HG03025 (cell line): ENCODE measurements around the gene CCNA1.

Source experiments
- ATAC-seq: cut with Tn5 transposase; IDR thresholded peaks from one replicate; pipeline ENCODE4 v1.9.1; 2021; ENCODE audit warnings: mild to moderate bottlenecking, moderate library complexity; ENCODE audit not compliant: unreplicated experiment, low FRiP score

The CCNA1 gene

DNA sequence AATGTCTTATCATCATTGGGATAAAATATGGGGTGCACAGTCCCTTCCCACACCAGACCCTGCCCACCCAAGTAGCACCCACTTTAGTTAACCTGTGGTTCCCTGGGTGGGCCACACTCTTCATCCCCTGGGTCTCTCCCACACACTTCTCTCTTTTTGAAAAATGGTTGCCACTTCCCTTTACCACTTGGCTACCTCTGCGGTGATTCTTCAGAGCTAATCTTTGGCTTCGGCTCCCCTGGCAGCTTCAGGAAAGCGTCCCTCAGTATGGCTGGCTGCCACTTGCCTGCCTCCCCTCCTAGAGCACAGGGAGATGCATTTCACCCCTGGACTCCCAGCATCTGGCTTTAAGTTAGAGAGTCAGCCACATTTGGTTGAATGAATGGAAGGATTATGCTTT is 18.2 kb downstream of the CCNA1 start:
- no peak for ATAC-seq

DNA sequence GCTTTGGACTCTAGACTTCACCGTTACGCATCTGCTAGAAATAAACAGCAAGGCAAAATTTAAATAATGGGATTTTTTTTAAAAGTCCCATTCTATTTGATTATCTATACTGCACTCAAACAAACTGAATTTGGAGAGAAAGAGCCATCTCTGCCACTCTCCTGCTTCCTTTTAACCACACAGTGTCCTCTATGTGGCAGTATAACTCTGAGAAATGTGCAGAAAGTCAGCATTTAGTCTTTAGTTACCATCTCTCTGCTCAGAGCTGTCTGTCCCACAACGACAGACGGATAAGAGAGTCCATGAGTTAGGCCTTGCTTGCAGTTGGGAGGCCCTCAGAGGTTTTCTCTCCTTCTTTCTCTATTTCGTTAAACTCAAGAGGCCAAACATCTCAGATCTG is 21.2 kb downstream of the CCNA1 start:
- no peak for ATAC-seq

DNA sequence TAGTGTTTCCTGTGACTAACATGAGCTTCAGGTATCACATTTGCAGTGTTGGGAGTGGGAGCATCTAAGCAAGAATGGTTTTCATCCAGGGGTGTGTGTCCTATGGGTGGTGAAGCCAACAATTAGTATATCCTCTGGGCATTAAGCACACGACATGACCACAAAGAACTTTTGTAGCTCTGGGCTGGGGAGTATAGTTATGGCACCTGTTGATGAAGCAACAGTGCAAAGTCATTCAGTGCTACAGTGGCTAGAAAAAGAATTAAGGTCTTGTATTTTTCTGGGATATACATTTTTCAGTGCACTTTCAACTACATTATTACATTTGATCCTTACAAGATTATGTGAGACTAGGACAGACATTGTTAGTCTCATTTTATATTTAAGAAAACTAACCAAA is 21.8 kb downstream of the CCNA1 start:
- no peak for ATAC-seq

DNA sequence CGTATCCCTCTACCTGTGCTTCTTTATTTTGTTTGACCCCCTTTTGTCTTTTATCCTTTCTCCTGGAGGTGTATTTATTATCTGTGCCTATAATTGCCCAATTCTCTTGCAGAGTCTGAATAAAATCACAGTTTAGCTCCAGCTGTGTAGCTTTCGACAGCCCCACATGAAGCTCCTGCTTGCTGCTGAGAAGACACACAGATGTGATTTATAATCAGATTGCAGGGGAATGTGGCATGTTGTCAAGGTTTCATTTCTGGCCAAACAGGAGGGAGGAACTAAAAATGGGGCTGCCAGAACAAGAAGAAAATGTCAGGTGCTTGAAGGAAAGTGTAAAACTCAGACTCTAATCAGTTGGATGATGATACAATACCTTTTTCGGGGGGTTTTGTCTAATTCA is 22.7 kb downstream of the CCNA1 start:
- ATAC-seq: no peak

DNA sequence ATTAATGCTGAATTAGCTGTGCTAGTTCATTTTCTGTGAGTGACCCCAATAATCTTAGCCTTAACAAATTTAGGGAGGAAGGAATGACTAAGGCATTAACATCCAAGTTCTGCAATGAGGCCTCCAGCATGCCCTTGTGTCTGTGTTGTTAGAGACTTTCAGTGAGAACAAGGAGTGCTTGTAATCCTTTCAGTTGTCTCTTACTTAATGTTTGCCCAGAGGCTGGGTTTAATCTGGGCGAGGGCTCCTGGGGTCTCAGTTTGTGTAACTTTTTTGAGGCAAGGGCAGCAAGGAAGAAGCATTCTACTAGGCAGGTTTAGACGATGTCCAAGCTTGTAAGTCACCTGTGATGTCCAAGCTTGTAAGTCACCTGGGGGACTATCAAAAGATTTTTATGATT is 24.3 kb downstream of the CCNA1 start:
- ATAC-seq: no peak

DNA sequence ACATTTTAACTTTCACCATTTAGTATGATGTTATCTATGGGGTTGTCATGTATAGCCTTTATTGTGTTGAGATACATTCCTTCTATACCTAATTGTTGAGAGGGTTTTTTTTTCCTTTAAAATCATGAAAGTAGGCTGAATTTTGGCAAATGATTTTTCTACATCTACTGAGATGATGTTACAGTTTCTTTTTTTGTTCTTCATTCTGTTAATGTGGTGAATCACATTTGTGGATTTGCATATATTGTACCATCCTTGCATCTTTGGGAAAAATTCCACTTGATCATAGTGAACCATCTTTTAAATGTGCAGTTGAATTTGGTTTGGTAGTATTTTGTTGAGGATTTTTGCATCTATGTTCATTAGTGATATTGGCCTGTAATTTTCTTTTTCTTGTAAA is 29.2 kb downstream of the CCNA1 start:
- no peak for ATAC-seq

DNA sequence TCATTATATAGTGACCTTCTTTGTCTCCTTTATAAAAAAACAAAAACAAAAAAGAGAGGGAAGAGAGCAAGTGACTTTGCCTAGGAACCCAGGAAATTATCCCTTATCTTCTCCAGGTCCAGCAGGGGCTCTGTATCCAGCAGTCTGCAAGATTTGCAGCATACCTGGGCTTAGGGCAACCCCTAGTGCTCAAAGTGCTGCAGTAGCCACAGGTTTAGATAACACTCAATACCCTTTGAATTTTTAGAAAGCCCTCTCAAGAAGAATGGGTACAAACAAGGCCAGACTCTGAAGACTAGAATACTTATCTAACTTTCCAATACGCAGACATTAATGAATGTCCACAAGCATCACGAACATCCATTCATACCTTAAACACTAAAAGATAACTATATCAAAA is 43.2 kb downstream of the CCNA1 start:
- no peak for ATAC-seq

DNA sequence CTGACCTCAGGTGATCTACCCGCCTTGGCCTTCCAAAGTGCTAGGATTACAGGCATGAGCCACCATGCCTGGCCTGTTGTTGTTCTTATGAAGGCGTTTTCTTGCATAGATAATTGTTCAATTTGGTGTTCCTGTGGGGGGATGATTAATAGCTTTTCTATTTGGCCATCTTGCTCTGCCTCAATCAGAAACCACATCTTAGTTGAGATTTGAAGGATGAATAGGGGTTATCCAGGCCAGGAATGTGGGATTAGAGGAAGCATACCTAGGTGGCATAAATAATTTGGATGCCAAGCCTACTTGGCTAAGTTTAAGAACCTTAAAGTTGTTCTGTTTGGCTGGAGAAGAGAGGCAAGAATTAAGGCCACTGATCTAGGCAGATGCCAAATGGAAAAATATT is 44.4 kb downstream of the CCNA1 start:
- ATAC-seq: no peak

DNA sequence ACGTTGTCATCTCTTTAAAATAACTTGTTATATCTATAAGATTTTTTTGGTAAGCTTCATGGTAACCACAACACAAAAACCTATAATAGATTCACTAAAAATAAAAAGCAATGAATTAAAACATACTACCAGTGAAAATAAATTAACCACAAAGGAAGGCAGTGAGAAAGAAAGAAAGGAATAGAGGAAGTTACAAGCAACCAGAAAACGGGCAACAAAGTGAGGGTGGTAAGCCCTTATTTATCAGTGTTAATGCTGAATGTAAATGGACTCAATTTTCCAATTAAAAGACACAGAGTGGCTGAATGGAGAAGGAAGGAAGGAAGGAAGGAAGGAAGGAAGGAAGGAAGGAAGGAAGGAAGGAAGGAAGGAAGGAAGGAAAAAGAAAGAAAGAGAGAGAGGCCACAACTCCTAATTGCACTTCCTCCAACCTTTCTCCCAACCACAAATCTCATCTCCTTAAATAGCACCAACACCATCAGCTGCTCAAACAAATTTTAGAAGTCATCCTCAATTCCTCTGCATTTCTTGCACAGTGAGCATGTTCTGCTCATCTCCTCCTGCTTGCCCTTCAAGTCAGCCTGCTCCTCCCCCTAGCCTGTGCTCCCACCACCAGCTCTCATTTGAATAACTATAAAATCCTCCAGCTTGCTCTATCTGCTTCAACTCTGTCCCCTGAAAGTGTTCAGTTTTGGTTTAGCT is 48.6 kb downstream of the CCNA1 start:
- ATAC-seq: no peak

DNA sequence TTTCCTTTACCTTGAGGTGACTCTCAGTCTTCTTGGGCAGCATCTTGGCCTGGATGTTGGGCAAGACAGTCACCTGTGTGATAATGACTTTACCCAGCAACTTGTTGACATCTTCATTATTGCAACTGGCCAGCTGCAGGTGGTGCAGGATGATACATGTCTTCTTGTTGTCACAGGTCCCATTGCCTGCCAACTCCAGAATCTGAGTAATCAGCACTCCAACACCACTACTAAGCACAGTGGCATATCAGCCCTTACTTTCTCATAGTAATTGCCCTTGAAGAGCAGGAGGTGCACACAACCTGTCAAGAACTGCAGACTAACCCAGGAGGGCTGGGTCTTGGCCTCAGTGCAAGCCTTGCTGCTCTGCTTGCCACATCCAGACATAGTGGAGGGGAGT is 57.8 kb downstream of the CCNA1 start:
- no peak for ATAC-seq
